ENCODE data around the gene RUFY1.
"Not testable (repeated sequence)": the region's sequence is repeated elsewhere in the genome, so short reads cannot be mapped to it uniquely, and the experiment has no call there.

The RUFY1 gene
- 30.3 to 48.4 (median 39.2) reads per million in 3 donors for total RNA-seq

- Histone ChIP-seq H3K36me3 (ENCODE audit: control insufficient read depth, insufficient read depth, low read length) (peaks cover 4% of the 10 kb centered on the region), H3K4me1 (ENCODE audit: control insufficient read depth, insufficient read depth, low read length, poor library complexity, severe bottlenecking) (peaks cover 13% of the 10 kb centered on the region), H3K9me3 (ENCODE audit: control insufficient read depth, low read length) (no peaks in the 10 kb centered on the region), H3K27me3 (replicated peaks; ENCODE audit: control insufficient read depth, insufficient read depth, low read length, poor library complexity, severe bottlenecking) (no peaks in the 10 kb centered on the region), H3K4me3 (ENCODE audit: insufficient read depth, low read depth, low read length, poor library complexity, severe bottlenecking) (peak within 1 kb of the TSS; percentile 87), H3K27ac (ENCODE audit: insufficient read depth, low read length, poor library complexity, severe bottlenecking) (peak within 1 kb of the TSS; percentile 80)
- peak; percentile 45 to 69 (median 62) for DNase-seq
These were observed at the start of gene RUFY1 for GRCh38 chr5:179550511-179551342. Gene RUFY1 (plus strand): TSS chr5:179550554. CDS start chr5:179550570, 16 bp downstream.

DNA sequence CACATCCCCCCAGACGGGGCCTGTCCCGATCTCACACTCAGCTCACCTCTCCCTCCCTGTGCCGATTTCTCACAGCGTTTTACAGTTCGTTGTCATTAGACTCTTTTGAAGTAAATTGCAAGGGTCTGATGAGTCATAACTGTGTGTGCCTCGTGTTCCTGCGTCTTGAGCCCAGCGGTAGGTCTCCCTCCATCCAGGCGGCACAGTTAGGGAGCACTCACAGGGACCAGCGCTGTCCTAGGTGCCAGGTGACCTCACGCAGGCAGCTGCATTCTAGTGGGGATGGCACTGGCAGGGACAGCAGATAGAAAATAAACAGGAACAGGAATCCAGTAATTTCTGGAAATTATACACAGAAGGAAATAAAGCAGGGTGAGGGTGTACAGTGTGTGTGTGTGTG is 48.4 kb upstream of the RUFY1 start:
- not testable (repeated sequence) for H3K27ac ChIP-seq (ENCODE audit: insufficient read depth, low read length, poor library complexity, severe bottlenecking); H3K9me3 ChIP-seq (ENCODE audit: control insufficient read depth, low read length); H3K4me3 ChIP-seq (ENCODE audit: insufficient read depth, low read depth, low read length, poor library complexity, severe bottlenecking); H3K27me3 ChIP-seq (replicated peaks; ENCODE audit: control insufficient read depth, insufficient read depth, low read length, poor library complexity, severe bottlenecking); DNase-seq; H3K36me3 ChIP-seq (ENCODE audit: control insufficient read depth, insufficient read depth, low read length); H3K4me1 ChIP-seq (ENCODE audit: control insufficient read depth, insufficient read depth, low read length, poor library complexity, severe bottlenecking)

- H3K27ac ChIP-seq (ENCODE audit: insufficient read depth, low read length, poor library complexity, severe bottlenecking); H3K36me3 ChIP-seq (ENCODE audit: control insufficient read depth, insufficient read depth, low read length); H3K4me1 ChIP-seq (ENCODE audit: control insufficient read depth, insufficient read depth, low read length, poor library complexity, severe bottlenecking); DNase-seq; H3K4me3 ChIP-seq (ENCODE audit: insufficient read depth, low read depth, low read length, poor library complexity, severe bottlenecking); H3K9me3 ChIP-seq (ENCODE audit: control insufficient read depth, low read length); H3K27me3 ChIP-seq (replicated peaks; ENCODE audit: control insufficient read depth, insufficient read depth, low read length, poor library complexity, severe bottlenecking): not testable (repeated sequence)
These were observed 47.9 kb upstream of the RUFY1 start for GRCh38 chr5:179502420-179502819.

DNA sequence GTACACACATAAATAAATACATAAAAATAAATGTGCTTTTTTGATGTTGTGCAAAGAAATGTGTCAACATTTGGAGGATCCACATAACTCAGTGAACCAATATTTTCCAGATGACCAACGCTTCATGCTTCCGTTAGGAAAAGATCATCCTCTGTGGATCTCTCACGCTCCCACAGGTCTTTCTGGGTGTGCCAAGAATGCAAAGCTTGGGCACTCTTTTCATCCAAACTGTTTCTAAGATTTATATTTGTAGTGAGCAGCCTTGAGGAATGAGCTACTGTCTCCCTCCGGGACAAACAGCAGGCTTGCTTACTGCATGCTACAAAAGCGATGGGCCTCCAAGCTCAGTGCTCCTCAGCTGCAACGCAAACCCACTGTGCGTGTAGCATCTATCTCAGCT is 46.2 kb upstream of the RUFY1 start:
- H3K27ac ChIP-seq (ENCODE audit: insufficient read depth, low read length, poor library complexity, severe bottlenecking): no peak overlapping the region
- H3K4me1 ChIP-seq (ENCODE audit: control insufficient read depth, insufficient read depth, low read length, poor library complexity, severe bottlenecking): no peaks in the 10 kb centered on the region
- H3K36me3 ChIP-seq (ENCODE audit: control insufficient read depth, insufficient read depth, low read length): no peaks in the 10 kb centered on the region
- H3K9me3 ChIP-seq (ENCODE audit: control insufficient read depth, low read length): no peaks in the 10 kb centered on the region
- DNase-seq: no peak
- H3K4me3 ChIP-seq (ENCODE audit: insufficient read depth, low read depth, low read length, poor library complexity, severe bottlenecking): no peak overlapping the region
- no peaks in the 10 kb centered on the region for H3K27me3 ChIP-seq (replicated peaks; ENCODE audit: control insufficient read depth, insufficient read depth, low read length, poor library complexity, severe bottlenecking)

DNA sequence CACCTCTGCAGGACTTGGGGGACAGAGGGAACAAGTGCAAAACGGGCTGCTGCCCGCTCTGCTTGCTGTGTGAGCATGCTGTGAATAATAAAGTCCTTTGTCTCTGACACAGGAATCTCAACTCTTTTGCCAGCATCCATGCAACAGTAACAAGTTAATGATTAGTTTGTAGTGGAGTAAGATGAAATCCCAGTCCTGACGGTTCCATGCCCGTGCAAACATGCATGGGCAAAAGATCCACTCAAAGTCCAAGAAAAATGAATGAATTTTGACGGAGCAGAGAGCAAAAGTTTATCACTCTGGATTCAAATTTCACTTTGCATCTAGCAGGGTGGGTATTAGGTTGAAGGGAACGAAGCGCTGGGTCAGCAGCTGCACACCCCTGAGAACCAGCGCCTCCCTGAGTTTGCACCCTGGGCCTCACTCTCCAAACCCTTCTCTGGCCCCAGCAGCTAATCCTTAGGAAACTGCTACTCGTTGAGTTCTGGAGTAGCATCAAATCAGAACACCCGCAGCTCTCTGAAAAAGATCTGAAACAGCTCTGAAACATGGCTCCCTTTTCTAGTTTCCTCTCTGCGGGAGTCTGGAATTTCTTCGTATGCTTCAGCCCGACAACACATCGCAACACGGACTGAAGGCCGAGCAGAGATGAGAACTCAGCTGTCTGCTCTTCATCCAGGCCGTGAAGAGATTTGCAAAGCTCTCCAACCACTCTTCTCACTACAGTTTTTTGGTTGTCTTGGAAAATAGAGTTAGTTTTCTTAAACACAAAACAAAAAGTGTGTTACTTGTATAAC is 45.6 kb upstream of the RUFY1 start:
- no peak for DNase-seq
- no peak overlapping the region for H3K27ac ChIP-seq (ENCODE audit: insufficient read depth, low read length, poor library complexity, severe bottlenecking)
- H3K9me3 ChIP-seq (ENCODE audit: control insufficient read depth, low read length): no peaks in the 10 kb centered on the region
- no peak overlapping the region for H3K4me3 ChIP-seq (ENCODE audit: insufficient read depth, low read depth, low read length, poor library complexity, severe bottlenecking)
- H3K27me3 ChIP-seq (replicated peaks; ENCODE audit: control insufficient read depth, insufficient read depth, low read length, poor library complexity, severe bottlenecking): no peaks in the 10 kb centered on the region
- H3K4me1 ChIP-seq (ENCODE audit: control insufficient read depth, insufficient read depth, low read length, poor library complexity, severe bottlenecking): no peaks in the 10 kb centered on the region
- H3K36me3 ChIP-seq (ENCODE audit: control insufficient read depth, insufficient read depth, low read length): no peaks in the 10 kb centered on the region

DNA sequence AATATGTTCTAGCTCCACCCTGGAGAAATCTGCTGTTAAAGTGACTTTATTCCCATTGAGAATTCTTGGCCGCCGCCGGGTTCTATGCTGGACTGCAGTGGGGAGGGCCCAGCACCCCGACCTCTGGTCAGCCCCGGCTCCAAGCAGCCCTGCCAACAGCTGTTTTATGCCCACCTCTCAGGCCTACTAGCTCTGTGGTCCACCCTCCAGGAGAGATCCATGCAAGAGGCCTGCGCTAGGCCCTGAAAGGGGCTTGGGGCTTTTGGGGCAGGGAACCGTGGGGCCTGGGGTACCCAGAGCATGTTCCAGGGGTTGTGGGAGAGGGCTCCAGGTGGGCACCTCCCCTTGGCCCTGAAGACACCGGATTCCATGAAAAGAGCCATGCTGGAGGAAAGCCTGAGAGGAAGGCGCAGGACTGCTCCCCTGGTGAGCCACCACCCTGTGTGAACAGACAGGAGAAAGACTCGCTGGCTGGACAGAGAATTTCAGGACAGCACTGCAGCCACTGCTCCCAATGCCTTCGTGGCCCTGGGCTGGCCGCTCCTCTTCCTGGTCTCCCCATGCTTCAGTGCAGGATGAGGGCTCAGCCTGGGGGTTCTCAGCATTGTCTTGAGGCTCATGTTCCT is 44.6 kb upstream of the RUFY1 start:
- Histone ChIP-seq H3K27me3 (replicated peaks; ENCODE audit: control insufficient read depth, insufficient read depth, low read length, poor library complexity, severe bottlenecking) (no peaks in the 10 kb centered on the region), H3K4me1 (ENCODE audit: control insufficient read depth, insufficient read depth, low read length, poor library complexity, severe bottlenecking) (no peaks in the 10 kb centered on the region), H3K36me3 (ENCODE audit: control insufficient read depth, insufficient read depth, low read length) (no peaks in the 10 kb centered on the region), H3K4me3 (ENCODE audit: insufficient read depth, low read depth, low read length, poor library complexity, severe bottlenecking) (no peak overlapping the region), H3K27ac (ENCODE audit: insufficient read depth, low read length, poor library complexity, severe bottlenecking) (no peak overlapping the region), H3K9me3 (ENCODE audit: control insufficient read depth, low read length) (no peaks in the 10 kb centered on the region)
- no peak for DNase-seq

GRCh38 chr5:179509239-179509638 is 41.1 kb upstream of the RUFY1 start:
- no peaks in the 10 kb centered on the region for H3K4me1 ChIP-seq (ENCODE audit: control insufficient read depth, insufficient read depth, low read length, poor library complexity, severe bottlenecking)

DNA sequence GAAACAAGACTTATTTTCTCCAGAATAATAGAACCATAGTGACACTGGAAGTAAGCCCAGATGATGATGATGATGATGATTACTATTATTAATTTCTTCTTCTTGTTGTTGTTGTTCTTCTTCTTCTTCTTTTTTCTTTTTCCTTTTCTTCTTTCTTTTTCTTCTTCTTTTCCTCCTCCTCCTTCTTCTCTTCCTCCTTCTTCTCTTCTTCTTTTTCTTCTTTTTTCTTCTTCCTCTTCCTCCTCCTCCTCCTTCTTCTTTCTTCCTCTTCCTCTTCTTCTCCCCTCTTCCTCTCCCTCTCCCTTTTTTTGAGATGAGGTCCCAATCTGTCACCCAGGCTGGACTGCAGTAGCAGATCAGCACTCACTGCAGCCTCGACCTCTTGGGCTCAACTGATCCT is 40.5 kb upstream of the RUFY1 start:
- Histone ChIP-seq H3K9me3 (ENCODE audit: control insufficient read depth, low read length) (no peaks in the 10 kb centered on the region), H3K36me3 (ENCODE audit: control insufficient read depth, insufficient read depth, low read length) (no peaks in the 10 kb centered on the region), H3K4me1 (ENCODE audit: control insufficient read depth, insufficient read depth, low read length, poor library complexity, severe bottlenecking) (no peaks in the 10 kb centered on the region), H3K27me3 (replicated peaks; ENCODE audit: control insufficient read depth, insufficient read depth, low read length, poor library complexity, severe bottlenecking) (no peaks in the 10 kb centered on the region), H3K4me3 (ENCODE audit: insufficient read depth, low read depth, low read length, poor library complexity, severe bottlenecking) (no peak overlapping the region), H3K27ac (ENCODE audit: insufficient read depth, low read length, poor library complexity, severe bottlenecking) (no peak overlapping the region)
- no peak for DNase-seq

More at GRCh38 chr5:179509239-179509638, 41.1 kb upstream of the RUFY1 start:
- H3K27me3 ChIP-seq (replicated peaks; ENCODE audit: control insufficient read depth, insufficient read depth, low read length, poor library complexity, severe bottlenecking): no peaks in the 10 kb centered on the region
- no peak for DNase-seq
- H3K27ac ChIP-seq (ENCODE audit: insufficient read depth, low read length, poor library complexity, severe bottlenecking): no peak overlapping the region
- no peaks in the 10 kb centered on the region for H3K9me3 ChIP-seq (ENCODE audit: control insufficient read depth, low read length)
- no peak overlapping the region for H3K4me3 ChIP-seq (ENCODE audit: insufficient read depth, low read depth, low read length, poor library complexity, severe bottlenecking)
- H3K36me3 ChIP-seq (ENCODE audit: control insufficient read depth, insufficient read depth, low read length): no peaks in the 10 kb centered on the region

DNA sequence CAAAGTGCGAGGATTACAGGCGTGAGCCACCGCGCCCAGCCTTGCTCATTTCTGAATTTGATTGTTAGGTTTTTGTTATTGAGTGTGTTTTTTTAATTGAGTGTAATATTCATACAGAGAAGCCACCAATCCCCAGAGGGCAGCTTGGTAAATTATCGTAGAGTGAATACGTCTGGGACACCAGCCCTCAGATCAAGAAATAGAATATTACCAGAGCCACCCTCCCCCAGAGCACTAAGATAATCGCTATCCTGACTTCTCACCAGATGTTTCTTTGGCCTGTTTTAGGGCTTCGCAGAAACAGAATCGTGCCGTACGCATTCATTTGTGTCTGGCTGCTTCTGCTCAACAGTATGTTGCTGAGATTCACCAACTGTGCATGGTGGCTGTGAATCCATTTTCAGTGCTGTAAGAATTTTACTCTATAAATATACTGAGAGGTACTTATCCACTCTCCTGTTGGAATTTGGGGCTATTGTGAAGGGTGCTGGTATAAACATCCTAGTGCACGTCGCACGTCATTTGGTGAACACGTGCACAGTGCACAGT is 37.8 kb upstream of the RUFY1 start:
- Histone ChIP-seq H3K27ac (ENCODE audit: insufficient read depth, low read length, poor library complexity, severe bottlenecking) (no peak overlapping the region), H3K4me1 (ENCODE audit: control insufficient read depth, insufficient read depth, low read length, poor library complexity, severe bottlenecking) (no peaks in the 10 kb centered on the region), H3K36me3 (ENCODE audit: control insufficient read depth, insufficient read depth, low read length) (no peaks in the 10 kb centered on the region), H3K4me3 (ENCODE audit: insufficient read depth, low read depth, low read length, poor library complexity, severe bottlenecking) (no peak overlapping the region), H3K27me3 (replicated peaks; ENCODE audit: control insufficient read depth, insufficient read depth, low read length, poor library complexity, severe bottlenecking) (no peaks in the 10 kb centered on the region), H3K9me3 (ENCODE audit: control insufficient read depth, low read length) (no peaks in the 10 kb centered on the region)
- no peak for DNase-seq
